Measurements from ENCODE around the gene CD151.
A peak's percentile ranks its signal among the peaks of the same experiment; 100 is the strongest.

CD151 gene

GRCh38 chr11:871472-871871 lies 38.7 kb downstream of the CD151 start:
- DNase-seq (ENCODE audit: low read depth): no peak

- no peak for DNase-seq (ENCODE audit: low read depth)
Measured at GRCh38 chr11:872799-873198, 40.0 kb downstream of the CD151 start.

- DNase-seq (ENCODE audit: low read depth): no peak
Measured at GRCh38 chr11:873706-874105, 41.0 kb downstream of the CD151 start.

- DNase-seq (ENCODE audit: low read depth): no peak
Measured at GRCh38 chr11:875203-875602, 42.5 kb downstream of the CD151 start.

- no peak for DNase-seq (ENCODE audit: low read depth)
Measured at GRCh38 chr11:875769-876301, 43.1 kb downstream of the CD151 start.

- peak; percentile 72 for DNase-seq (ENCODE audit: low read depth)
Measured at GRCh38 chr11:876545-876944, 43.8 kb downstream of the CD151 start.

- no peak for DNase-seq (ENCODE audit: low read depth)
Measured at GRCh38 chr11:877565-877964, 44.8 kb downstream of the CD151 start.

GRCh38 chr11:880447-880846 lies 47.7 kb downstream of the CD151 start:
- DNase-seq (ENCODE audit: low read depth): no peak

GRCh38 chr11:882596-882995 lies 49.8 kb downstream of the CD151 start:
- peak; percentile 54 for DNase-seq (ENCODE audit: low read depth)

GRCh38 chr11:883527-883926 lies 50.8 kb downstream of the CD151 start:
- no peak for DNase-seq (ENCODE audit: low read depth)

GRCh38 chr11:884578-885070 lies 51.9 kb downstream of the CD151 start:
- no peak for DNase-seq (ENCODE audit: low read depth)

GRCh38 chr11:886568-886967 lies 53.8 kb downstream of the CD151 start:
- DNase-seq (ENCODE audit: low read depth): no peak

GRCh38 chr11:887589-887988 lies 54.8 kb downstream of the CD151 start:
- no peak for DNase-seq (ENCODE audit: low read depth)
